Activated T-helper 2 cell treated with anti-CD3 and anti-CD28 coated beads, Interferon-gamma antibody, Interleukin-2, Interleukin-4, amounts not matched to agents 10 μg/mL and 5 μg/mL and 100 μg/mL, durations not matched to agents 14 hours and 24 hours and 36 hours (primary cell): ENCODE measurements around the gene C4B. TPM values are rescaled to one million over a fixed set of nuclear protein-coding genes. Genes with fewer than 3 reads are reported as not detected.

Experiments used
- DNase-seq: peaks from one replicate; pipeline ENCODE4 v3.0.0; 2021; ENCODE audit warnings: low spot score
- H3K27ac Mint-ChIP-seq: one replicate; pipeline ENCODE4 v1.8.0; 2021; ENCODE audit warnings: mixed read lengths
- H3K27me3 Mint-ChIP-seq: one replicate; pipeline ENCODE4 v1.8.0; 2021; ENCODE audit warnings: low read depth, mixed read lengths
- H3K36me3 Mint-ChIP-seq: one replicate; pipeline ENCODE4 v1.8.0; 2021; ENCODE audit warnings: low read depth, mixed read lengths
- H3K4me1 Mint-ChIP-seq: one replicate; pipeline ENCODE4 v1.8.0; 2021; ENCODE audit warnings: low read depth, mixed read lengths
- H3K4me3 Mint-ChIP-seq: one replicate; pipeline ENCODE4 v1.8.0; 2021; ENCODE audit warnings: low read depth, mild to moderate bottlenecking, moderate library complexity, mixed read lengths
- H3K9me3 Mint-ChIP-seq: one replicate; pipeline ENCODE4 v1.8.0; 2021; ENCODE audit warnings: mixed read lengths
- intact Hi-C: fragments of 100-400 bp; cut with micrococcal nuclease; formaldehyde crosslinking; loops from one replicate; pipeline ENCODE4 v1.15.1; 2023
- total RNA-seq: library from RNA; stranded (reverse); gene quantifications from 2 replicates; pipeline ENCODE4 v1.2.3, GENCODE V29; 2022

The C4B gene
- total RNA-seq, 1 donor from 2014 or later: 2.9 TPM

DNA sequence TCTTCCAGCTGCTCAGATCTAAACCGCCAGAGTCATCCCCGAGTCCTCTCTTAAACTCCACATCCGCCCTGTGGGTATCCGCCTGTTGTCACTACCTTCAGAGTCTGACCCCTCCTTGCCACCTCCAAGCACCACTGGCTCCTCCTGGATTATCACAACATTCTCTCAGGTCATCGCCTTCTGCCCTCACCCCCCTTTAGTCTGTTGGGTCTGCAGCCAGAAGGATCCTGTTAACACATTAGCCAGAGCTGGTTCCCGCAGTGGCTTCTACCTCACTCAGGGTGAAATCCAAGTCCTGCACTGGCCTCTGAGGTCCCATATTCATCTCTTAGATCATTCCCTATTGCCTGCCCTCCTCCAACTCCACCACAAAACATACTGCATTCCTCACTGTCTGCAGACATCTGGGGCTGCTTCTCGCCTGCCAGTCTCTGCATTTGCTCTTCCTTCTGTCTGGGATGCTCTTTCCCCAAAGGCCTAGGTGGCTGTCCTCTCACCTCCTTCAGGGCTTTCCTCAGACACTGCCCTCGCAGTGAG lies 60.5 kb downstream of the C4B start:
- intact Hi-C loops: no loop called here
- Mint-ChIP-seq H3K9me3 (no peaks in the 10 kb centered on the region), H3K36me3 (no peaks in the 10 kb centered on the region)

DNA sequence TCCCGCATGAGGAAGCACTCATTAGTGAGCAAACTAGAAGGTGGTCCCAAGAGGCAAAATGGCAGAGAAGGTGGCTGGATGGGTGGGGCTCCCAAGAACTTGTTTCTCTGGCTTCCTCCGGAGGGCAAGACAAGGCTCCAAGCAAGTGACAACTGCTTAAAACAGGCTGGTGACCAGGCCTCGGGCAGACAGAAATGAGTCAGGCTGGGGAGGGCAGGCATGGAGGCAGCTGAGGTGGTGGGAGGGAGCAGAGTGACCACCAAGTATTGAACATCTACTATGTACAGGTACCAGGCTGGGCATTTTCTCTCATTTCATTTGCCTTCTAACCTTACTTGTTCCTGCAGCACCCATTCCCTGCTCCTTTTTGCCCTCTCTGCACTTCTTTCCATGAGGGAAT lies 61.2 kb downstream of the C4B start:
- Mint-ChIP-seq H3K4me3 (no peak overlapping the region), H3K36me3 (no peaks in the 10 kb centered on the region), H3K27ac (no peak overlapping the region), H3K27me3 (peaks cover 15% of the 10 kb centered on the region), H3K4me1 (no peaks in the 10 kb centered on the region), H3K9me3 (no peaks in the 10 kb centered on the region)
- DNase-seq: no peak
- intact Hi-C loops: no loop called here

More for the DNA sequence above, 60.5 kb downstream of the C4B start:
- H3K27me3 Mint-ChIP-seq: peaks cover 10% of the 10 kb centered on the region
- H3K27ac Mint-ChIP-seq: no peak overlapping the region
- H3K4me1 Mint-ChIP-seq: no peaks in the 10 kb centered on the region
- DNase-seq: no peak
- no peak overlapping the region for H3K4me3 Mint-ChIP-seq

DNA sequence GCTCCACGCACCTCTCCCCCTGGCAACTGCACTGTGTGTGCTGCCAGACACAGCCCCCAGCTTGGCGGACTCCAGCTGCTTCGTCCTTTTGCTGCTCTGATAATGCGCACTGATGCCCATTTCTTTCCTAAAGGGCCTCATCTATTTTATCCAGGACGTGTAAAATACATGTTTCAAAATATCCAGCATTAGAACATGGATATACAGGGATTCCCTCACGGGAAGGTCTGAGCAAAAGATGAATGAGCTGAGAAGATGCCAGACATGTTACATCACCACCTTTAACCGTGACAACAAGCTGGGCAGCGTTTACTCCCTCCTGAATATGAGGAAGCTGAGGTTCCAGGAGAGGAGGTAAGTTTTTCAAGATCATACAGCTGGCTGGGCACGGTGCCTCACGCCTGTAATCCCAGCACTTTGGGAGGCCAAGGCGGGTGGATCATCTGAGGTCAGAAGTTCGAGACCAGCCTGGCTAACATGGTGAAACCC lies 61.8 kb downstream of the C4B start:
- intact Hi-C loops: no loop called here
- no peaks in the 10 kb centered on the region for H3K4me1 Mint-ChIP-seq
- no peak overlapping the region for H3K4me3 Mint-ChIP-seq
- H3K27me3 Mint-ChIP-seq: peaks cover 18% of the 10 kb centered on the region
- DNase-seq: no peak
- no peaks in the 10 kb centered on the region for H3K36me3 Mint-ChIP-seq
- no peaks in the 10 kb centered on the region for H3K9me3 Mint-ChIP-seq
- H3K27ac Mint-ChIP-seq: no peak overlapping the region

DNA sequence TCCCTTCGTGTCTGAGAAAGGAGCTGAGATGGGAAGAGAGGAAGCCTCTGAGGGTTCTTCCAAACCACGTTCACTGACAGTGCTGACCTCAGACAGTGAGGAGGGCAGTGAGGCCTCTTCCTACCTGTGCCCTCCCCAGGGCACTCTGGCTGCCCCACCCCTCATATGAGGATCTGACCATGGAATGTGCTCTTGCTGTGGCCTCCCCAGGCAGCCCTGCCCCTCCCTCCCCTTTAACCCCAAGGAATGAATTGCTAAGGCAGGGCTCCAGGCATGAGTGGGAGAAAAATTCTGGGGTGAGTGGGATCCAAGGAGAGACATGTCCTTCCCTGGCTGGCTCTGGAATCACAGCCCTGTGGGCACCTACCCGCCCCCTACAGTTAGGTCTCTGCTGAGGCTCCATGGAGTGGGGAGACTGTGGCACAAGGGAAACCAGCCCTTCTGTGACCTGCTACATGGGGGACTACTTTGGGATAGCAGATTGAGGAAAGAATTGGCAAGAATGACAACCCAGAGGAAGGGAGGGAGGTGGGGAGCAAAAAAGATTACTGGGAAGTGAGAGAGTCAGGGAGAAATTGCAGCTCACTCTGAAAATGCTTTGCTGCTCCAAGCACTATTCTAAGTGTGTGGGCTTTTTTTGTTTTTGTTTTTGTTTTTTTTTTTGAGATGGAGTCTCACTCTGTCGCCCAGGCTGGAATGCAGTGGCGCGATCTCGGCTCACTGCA lies 65.1 kb downstream of the C4B start:
- H3K4me3 Mint-ChIP-seq: no peak overlapping the region
- intact Hi-C loops: no loop called here
- DNase-seq: no peak
- H3K27me3 Mint-ChIP-seq: peaks cover 39% of the 10 kb centered on the region
- no peaks in the 10 kb centered on the region for H3K4me1 Mint-ChIP-seq
- H3K36me3 Mint-ChIP-seq: no peaks in the 10 kb centered on the region
- no peaks in the 10 kb centered on the region for H3K9me3 Mint-ChIP-seq
- H3K27ac Mint-ChIP-seq: no peak overlapping the region

DNA sequence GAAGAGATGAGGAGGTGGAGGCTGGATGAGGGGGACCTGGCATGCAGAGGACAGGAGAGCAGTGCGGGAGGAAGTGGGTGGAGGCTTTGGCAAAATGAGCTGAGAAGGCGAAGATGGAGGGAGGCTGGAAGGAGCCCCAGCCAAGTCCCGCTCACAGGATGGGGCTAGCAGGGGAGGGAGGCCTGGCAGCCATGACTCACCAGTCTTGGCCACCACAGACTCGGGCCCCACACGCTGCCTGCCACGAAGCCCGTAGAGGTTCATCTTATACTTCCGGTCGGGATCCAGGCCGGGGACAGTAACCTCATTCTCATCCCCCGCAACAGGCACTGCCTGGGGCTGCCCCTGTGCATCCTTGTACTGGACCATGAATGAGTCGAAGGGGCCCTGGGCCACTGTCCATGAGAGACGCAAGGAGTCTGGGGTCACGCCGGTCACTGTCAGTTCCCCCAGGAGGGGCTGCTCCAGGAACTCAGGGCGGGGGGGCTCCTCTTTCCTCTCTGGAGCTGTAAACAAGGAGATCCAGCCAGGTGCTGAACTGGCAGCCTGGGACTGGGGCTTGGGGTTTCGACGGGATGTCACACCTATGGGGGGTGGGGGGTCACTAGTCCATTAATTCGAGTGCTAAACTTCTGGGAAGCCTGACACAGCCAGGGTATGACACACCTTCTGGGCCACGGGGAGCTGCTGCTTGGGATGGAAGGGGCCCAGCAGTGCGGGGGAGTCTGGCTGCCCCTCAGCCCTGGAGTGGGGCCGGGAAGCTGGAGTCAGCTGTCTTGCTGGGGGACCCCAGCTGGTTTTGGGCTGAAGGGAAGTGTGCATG lies 66.8 kb downstream of the C4B start:
- intact Hi-C loops: no loop called here
- no peak overlapping the region for H3K4me3 Mint-ChIP-seq

DNA sequence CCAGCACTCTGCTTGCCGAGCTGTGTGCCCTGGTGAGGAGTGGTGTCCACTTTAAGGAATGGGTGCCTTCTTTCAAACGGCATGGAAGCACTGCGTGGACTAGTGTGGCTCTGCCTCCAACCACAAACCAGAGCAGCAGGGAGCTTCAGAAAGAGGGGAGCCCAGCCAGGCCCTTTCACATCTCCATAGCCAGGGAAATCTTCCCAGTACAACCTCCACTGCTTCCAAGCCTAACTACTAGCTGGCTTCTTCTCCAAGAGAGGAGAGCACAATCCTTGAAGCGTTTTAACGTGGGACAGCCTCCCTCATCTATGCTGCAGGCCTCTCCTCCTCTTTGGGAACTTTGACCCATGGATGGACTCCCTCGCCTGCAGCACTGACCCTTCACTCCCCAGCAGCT lies 67.9 kb downstream of the C4B start:
- H3K4me3 Mint-ChIP-seq: no peak overlapping the region
- intact Hi-C loops: no loop called here
- H3K36me3 Mint-ChIP-seq: no peaks in the 10 kb centered on the region

More for the DNA sequence above, 66.8 kb downstream of the C4B start:
- Mint-ChIP-seq H3K4me1 (peaks cover 4% of the 10 kb centered on the region), H3K36me3 (no peaks in the 10 kb centered on the region), H3K9me3 (no peaks in the 10 kb centered on the region), H3K27ac (no peak overlapping the region), H3K27me3 (peaks cover 45% of the 10 kb centered on the region)
- DNase-seq: no peak

DNA sequence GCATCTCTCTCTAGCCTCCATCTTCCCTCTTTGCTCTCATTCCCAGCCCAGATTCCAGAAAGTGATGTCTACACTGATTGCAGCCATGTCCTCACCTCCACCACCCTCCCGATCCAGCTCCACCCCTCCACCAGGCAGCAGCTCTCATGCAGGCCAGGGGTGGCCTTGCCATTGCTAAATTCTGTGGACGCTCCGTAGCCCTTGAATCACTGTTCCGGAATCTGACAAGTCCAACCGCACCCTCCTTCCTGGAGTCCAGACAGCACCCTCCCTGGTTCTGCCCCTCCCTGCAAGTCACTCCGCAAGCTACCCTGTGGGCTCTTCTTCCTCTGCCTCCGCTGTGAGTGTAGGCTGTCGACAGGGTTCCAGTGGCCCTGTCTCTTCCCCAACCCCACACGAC lies 68.3 kb downstream of the C4B start:
- H3K9me3 Mint-ChIP-seq: no peaks in the 10 kb centered on the region
- intact Hi-C loops: no loop called here
- H3K27me3 Mint-ChIP-seq: peaks cover 47% of the 10 kb centered on the region
- H3K4me3 Mint-ChIP-seq: no peak overlapping the region
- H3K27ac Mint-ChIP-seq: no peak overlapping the region
- H3K36me3 Mint-ChIP-seq: no peaks in the 10 kb centered on the region
- peaks cover 10% of the 10 kb centered on the region for H3K4me1 Mint-ChIP-seq
- DNase-seq: no peak

More for the DNA sequence above, 67.9 kb downstream of the C4B start:
- Mint-ChIP-seq H3K27me3 (peaks cover 49% of the 10 kb centered on the region), H3K4me1 (peaks cover 10% of the 10 kb centered on the region), H3K9me3 (no peaks in the 10 kb centered on the region), H3K27ac (no peak overlapping the region)
- no peak for DNase-seq

DNA sequence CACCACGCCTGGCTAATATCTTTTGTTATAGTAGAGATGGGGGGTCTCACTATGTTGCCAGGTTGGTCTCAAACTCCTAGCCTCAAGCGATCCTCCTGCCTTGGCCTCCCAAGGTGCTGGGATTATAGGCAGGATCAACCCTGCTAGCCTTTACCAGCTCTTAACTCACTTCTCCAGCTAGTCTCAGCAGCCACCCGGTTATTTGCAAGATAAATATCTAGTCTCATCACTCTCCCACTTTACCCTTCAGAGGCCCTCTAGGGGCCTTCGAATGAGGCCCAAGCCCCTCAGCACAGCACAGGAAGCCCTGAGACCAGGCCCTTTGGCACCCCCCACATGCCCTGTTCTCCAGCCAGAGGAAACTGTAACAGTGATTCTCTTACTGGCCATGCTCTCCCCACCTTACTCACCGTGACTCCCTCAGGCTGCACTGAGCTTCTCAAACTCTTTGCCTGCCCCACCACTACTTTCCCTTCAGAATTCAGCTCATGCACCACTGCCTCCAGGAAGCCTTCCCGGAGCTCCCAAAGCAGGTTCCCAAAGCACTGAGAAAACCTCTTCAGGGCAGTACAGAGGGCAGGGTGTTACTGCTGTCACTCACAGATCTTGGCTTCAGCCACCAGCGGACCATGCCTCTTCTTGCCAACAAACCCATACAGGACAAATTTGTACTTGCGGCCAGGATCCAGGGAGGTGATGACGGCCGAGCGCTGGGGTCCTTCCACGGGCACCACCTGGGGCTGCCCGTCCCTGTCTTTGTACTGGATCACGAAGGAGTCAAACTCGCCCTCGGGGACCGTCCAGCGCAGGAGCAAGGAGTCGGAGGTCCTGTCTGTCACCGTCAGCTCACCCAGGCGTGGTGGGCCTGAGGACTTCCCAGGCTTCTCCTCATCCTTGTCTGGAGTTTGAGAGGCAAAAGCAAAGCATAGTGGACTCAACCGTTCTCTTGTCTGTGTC lies 69.5 kb downstream of the C4B start:
- Mint-ChIP-seq H3K27ac (no peak overlapping the region), H3K27me3 (peaks cover 54% of the 10 kb centered on the region), H3K36me3 (no peaks in the 10 kb centered on the region), H3K9me3 (no peaks in the 10 kb centered on the region), H3K4me3 (no peak overlapping the region), H3K4me1 (peaks cover 10% of the 10 kb centered on the region)
- no peak for DNase-seq
- intact Hi-C loops: no loop called here

DNA sequence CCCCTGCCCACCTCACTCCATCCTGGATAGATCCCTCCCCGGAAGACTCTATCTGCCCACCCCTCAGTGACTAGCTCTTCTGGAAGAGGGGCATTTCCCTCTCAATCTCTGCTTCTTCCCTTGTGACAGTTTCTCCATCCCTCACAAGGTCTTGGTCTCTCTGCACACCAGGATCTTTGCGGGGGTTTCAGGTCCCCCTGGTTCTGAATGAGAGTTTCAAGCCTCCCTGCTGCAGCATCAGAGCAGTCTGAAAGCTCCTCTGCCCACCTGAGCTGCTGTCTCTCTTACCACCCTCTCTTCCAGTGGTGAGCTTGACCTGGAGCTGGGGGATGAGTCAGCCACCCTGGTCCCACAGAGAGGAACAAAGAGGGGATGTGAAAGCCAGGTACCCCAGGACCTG lies 70.2 kb downstream of the C4B start:
- H3K9me3 Mint-ChIP-seq: no peaks in the 10 kb centered on the region
- no peaks in the 10 kb centered on the region for H3K36me3 Mint-ChIP-seq
- H3K27me3 Mint-ChIP-seq: peaks cover 61% of the 10 kb centered on the region
- intact Hi-C loops: no loop called here
- H3K4me3 Mint-ChIP-seq: no peak overlapping the region
- H3K27ac Mint-ChIP-seq: no peak overlapping the region
- peaks cover 10% of the 10 kb centered on the region for H3K4me1 Mint-ChIP-seq
- no peak for DNase-seq

Other genes with a start within 250 kb of the C4B start
- 5.6 and 5.9 TPM in 2 replicates for gene VWA7, start 237.5 kb upstream of the C4B start, total RNA-seq
- 166 and 176 TPM in 2 replicates for gene VARS1, start 219.0 kb upstream of the C4B start, total RNA-seq
- 130 TPM in 2 replicates for gene LSM2, start 207.8 kb upstream of the C4B start, total RNA-seq
- gene HSPA1L, start 199.5 kb upstream of the C4B start, total RNA-seq: 2.1 and 2.4 TPM in 2 replicates
- gene HSPA1A, start 199.3 kb upstream of the C4B start, total RNA-seq: 112 and 118 TPM in 2 replicates
- 116 and 120 TPM in 2 replicates for gene HSPA1B, start 187.1 kb upstream of the C4B start, total RNA-seq
- gene NEU1, start 152.0 kb upstream of the C4B start, total RNA-seq: 21.3 and 21.6 TPM in 2 replicates
- gene SLC44A4, start 135.8 kb upstream of the C4B start, total RNA-seq: 0.18 TPM in 1 of 2 replicates, not detected in the other
- gene EHMT2, start 117.1 kb upstream of the C4B start, total RNA-seq: 76.3 and 76.5 TPM in 2 replicates
- gene ZBTB12, start 112.7 kb upstream of the C4B start, total RNA-seq: 4.8 and 4.9 TPM in 2 replicates
- 1.1 and 1.4 TPM in 2 replicates for gene C2, start 87.1 kb upstream of the C4B start, total RNA-seq
- 0.16 TPM in 1 of 2 replicates, not detected in the other for gene CFB, start 68.7 kb upstream of the C4B start, total RNA-seq
- 81.2 and 82.0 TPM in 2 replicates for gene NELFE, start 55.8 kb upstream of the C4B start, total RNA-seq
- gene SKIC2, start 55.6 kb upstream of the C4B start, total RNA-seq: 93.7 and 99.5 TPM in 2 replicates
- gene DXO, start 42.7 kb upstream of the C4B start, total RNA-seq: 15.7 and 16.6 TPM in 2 replicates
- 2.6 and 3.1 TPM in 2 replicates for gene C4A, start 32.7 kb upstream of the C4B start, total RNA-seq
- gene CYP21A2, start 23.6 kb downstream of the C4B start, total RNA-seq: 0.25 and 0.39 TPM in 2 replicates
- 4.3 and 5.0 TPM in 2 replicates for gene TNXB, start 94.5 kb downstream of the C4B start, total RNA-seq
- 86.9 and 91.2 TPM in 2 replicates for gene ATF6B, start 113.5 kb downstream of the C4B start, total RNA-seq
- 5.0 and 5.8 TPM in 2 replicates for gene FKBPL, start 115.5 kb downstream of the C4B start, total RNA-seq
- 0.27 TPM in 1 of 2 replicates, not detected in the other for gene PRRT1, start 137.1 kb downstream of the C4B start, total RNA-seq
- gene PPT2, start 139.3 kb downstream of the C4B start, total RNA-seq: 11.5 and 12.7 TPM in 2 replicates
- gene EGFL8, start 149.8 kb downstream of the C4B start, total RNA-seq: 9.5 and 11.5 TPM in 2 replicates
- gene AGPAT1, start 161.3 kb downstream of the C4B start, total RNA-seq: 32.0 and 32.9 TPM in 2 replicates
- gene RNF5, start 163.6 kb downstream of the C4B start, total RNA-seq: 61.9 and 63.8 TPM in 2 replicates
- 18.5 and 20.9 TPM in 2 replicates for gene AGER, start 169.5 kb downstream of the C4B start, total RNA-seq
- gene PBX2, start 175.4 kb downstream of the C4B start, total RNA-seq: 80.8 and 85.2 TPM in 2 replicates
- 84.2 and 90.7 TPM in 2 replicates for gene GPSM3, start 177.8 kb downstream of the C4B start, total RNA-seq
- 0.48 and 0.52 TPM in 2 replicates for gene NOTCH4, start 209.3 kb downstream of the C4B start, total RNA-seq